HepG2 (cell line): Measurements from ENCODE around the gene GPR17. TPM values are rescaled to one million over a fixed set of nuclear protein-coding genes. Genes with fewer than 3 reads are reported as not detected.

Source experiments
- ASH2L ChIP-seq: fragments of 300-600, 200-600 bp; sonication (generic); IDR thresholded peaks from 2 replicates; pipeline ENCODE4 v1.7.0; 2017; ENCODE audit warnings: low read depth, mild to moderate bottlenecking, moderate library complexity, mixed read lengths, low read length; ENCODE audit not compliant: insufficient read length
- BORCS8-MEF2B ChIP-seq: sonication (generic); formaldehyde crosslinking; IDR thresholded peaks from 2 replicates; pipeline ENCODE4 v1.8.0; 2022; ENCODE audit warnings: mild to moderate bottlenecking, missing genetic modification reagents
- GMEB2 ChIP-seq: IDR thresholded peaks from 2 replicates; pipeline ENCODE4 v1.6.1; 2016; ENCODE audit warnings: missing biosample characterization, missing genetic modification reagents, low read depth
- JUND ChIP-seq: sonication (generic); formaldehyde crosslinking; IDR thresholded peaks from 2 replicates; pipeline ENCODE4 v1.8.0; 2022; ENCODE audit warnings: mild to moderate bottlenecking, missing genetic modification reagents
- MLLT10 ChIP-seq: sonication (generic); formaldehyde crosslinking; IDR thresholded peaks from 2 replicates; pipeline ENCODE4 v1.4.0; 2020; ENCODE audit warnings: missing genetic modification reagents
- NKX3-1 ChIP-seq: sonication (generic); formaldehyde crosslinking; IDR thresholded peaks from 2 replicates; pipeline ENCODE4 v1.5.0; 2020; ENCODE audit warnings: missing genetic modification reagents
- NRL ChIP-seq: sonication (generic); formaldehyde crosslinking; IDR thresholded peaks from 2 replicates; pipeline ENCODE4 v1.5.0; 2020; ENCODE audit warnings: missing genetic modification reagents, mild to moderate bottlenecking, moderate library complexity, borderline replicate concordance
- PHB2 ChIP-seq: fragments of 450-650 bp; IDR thresholded peaks from 2 replicates; pipeline ENCODE4 v1.6.1; 2018; ENCODE audit not compliant: partially characterized antibody
- PLSCR1 ChIP-seq: sonication (generic); formaldehyde crosslinking; IDR thresholded peaks from 2 replicates; pipeline ENCODE4 v1.5.0; 2020; ENCODE audit warnings: missing genetic modification reagents, mild to moderate bottlenecking, borderline replicate concordance
- RXRA ChIP-seq: sonication (generic); formaldehyde crosslinking; IDR thresholded peaks from 2 replicates; pipeline ENCODE4 v1.5.1; 2020; ENCODE audit warnings: missing genetic modification reagents
- TBL1XR1 ChIP-seq: fragments of 150-350 bp; IDR thresholded peaks from 2 replicates; pipeline ENCODE4 v1.6.1; 2014; ENCODE audit warnings: borderline replicate concordance, low read length; ENCODE audit not compliant: partially characterized antibody
- ZFAT ChIP-seq: sonication (generic); formaldehyde crosslinking; conservative IDR thresholded peaks from 2 replicates; pipeline ENCODE4 v1.8.1; 2023; ENCODE audit warnings: missing genetic modification reagents, inconsistent platforms
- ZNF263 ChIP-seq: sonication (generic); formaldehyde crosslinking; IDR thresholded peaks from 2 replicates; pipeline ENCODE4 v1.4.0; 2020; ENCODE audit warnings: missing genetic modification reagents
- ZNF660 ChIP-seq: sonication (generic); formaldehyde crosslinking; IDR thresholded peaks from 2 replicates; pipeline ENCODE4 v1.5.1; 2020; ENCODE audit warnings: mild to moderate bottlenecking, low read depth, missing genetic modification reagents, borderline replicate concordance
- ZNF784 ChIP-seq: sonication (generic); formaldehyde crosslinking; IDR thresholded peaks from 2 replicates; pipeline ENCODE4 v1.5.1; 2020; ENCODE audit warnings: missing genetic modification reagents, mild to moderate bottlenecking, borderline replicate concordance
- polyA plus RNA-seq, 8 experiments: library from polyadenylated mRNA; depleted of rRNA in 3 of 8; stranded (reverse) in 7 of 8; unstranded in 1 of 8; fragments of >200 nt; fragmentation: Illumina TruSeq in 4 of 8; extraction: Trizol in 4 of 8; gene quantifications; 2 replicates each; pipeline versions ENCODE4 v1.2.1 to v1.2.3, GENCODE V29; 2011 to 2016; ENCODE audit warnings: low read depth in 4 of 8, missing spikeins in 1 of 8, mixed read lengths in 1 of 8; ENCODE audit not compliant: insufficient read depth in 1 of 8
- total RNA-seq, 5 experiments: library from RNA; depleted of rRNA; stranded (reverse); fragments of >200 nt; fragmentation: Illumina TruSeq; extraction: Trizol; gene quantifications; 2 replicates each; pipeline ENCODE4 v1.2.3, GENCODE V29; 2016; ENCODE audit warnings: low read depth in 1 of 5
- TF ChIP-seq, protein P1 (sequence below): sonication (generic); formaldehyde crosslinking; IDR thresholded peaks from 2 replicates; pipeline ENCODE4 v1.5.0; 2020; ENCODE audit warnings: mild to moderate bottlenecking, missing genetic modification reagents, borderline replicate concordance
- TF ChIP-seq, protein P2 (sequence below): sonication (generic); formaldehyde crosslinking; IDR thresholded peaks from 2 replicates; pipeline ENCODE4 v1.5.0; 2020; ENCODE audit warnings: missing genetic modification reagents
- TF ChIP-seq, protein P3 (sequence below): sonication (generic); formaldehyde crosslinking; IDR thresholded peaks from 2 replicates; pipeline ENCODE4 v1.5.1; 2020; ENCODE audit warnings: mild to moderate bottlenecking, missing genetic modification reagents

GPR17 gene
- total and polyA plus RNA-seq, 2 of the 13 experiments (the other 11 are each of a cell fraction or from before 2014, with no cell fraction given): not detected

DNA sequence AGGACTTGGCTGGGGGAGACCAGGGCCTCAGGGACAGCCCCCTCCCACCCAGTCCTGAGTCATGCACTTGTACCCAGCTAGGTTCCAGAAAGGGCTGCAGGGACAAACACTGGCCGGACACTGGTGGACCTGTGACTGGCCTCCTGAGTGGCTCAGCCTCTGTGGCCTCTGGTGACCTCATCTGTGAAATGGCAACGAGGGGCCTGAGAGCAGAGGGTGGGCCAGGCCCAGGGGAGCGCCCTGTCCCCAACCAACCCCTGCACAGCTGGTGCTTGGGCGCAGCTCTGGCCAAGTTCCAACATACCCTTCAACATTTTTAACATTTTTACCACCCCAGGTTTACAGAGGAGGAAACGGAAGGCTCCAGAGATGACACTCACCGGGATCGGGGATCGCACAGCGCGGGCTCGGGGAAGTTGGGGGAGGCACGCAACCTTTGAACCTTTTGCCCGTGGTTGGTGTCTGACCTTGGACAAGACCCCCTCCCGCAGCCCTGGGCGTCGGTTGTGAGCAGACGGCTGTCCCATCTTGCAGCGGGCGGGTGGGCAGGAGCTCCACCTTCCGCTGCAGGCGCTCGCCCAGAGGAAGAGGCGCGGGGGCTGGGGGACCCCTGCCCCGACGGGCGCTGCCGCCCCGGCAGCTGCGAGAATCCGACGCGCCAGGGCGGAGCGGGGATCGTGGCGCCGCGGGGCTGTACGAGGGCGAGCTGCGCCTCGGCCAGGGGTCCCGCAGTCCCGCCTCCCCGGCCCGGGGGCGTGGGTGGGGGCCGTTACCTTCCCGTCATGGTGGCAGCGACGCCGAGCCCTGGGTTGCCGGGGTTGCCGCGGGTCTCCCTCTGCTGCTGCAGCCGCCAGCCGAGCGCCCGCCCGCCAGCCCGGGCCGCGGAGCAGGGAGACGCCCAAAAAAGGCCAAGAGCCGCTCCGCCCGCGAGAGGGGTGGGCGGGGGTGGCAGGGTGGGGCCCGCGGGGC is 28.6 kb downstream of the GPR17 start (continued):
- TF ChIP-seq TBL1XR1: no peak
- TF ChIP-seq RXRA (CRISPR knock-in tag): peak; percentile 73
- TF ChIP-seq PLSCR1 (CRISPR knock-in tag): no peak
- no peak for TF ChIP-seq ASH2L
- no peak for TF ChIP-seq MLLT10
- no peak for TF ChIP-seq NRL (CRISPR knock-in tag)
- TF ChIP-seq BORCS8-MEF2B (CRISPR knock-in tag): peak; percentile 57; the same call in 1 of the 2 replicates
- TF ChIP-seq ZNF784 (CRISPR knock-in tag): no peak
- 0 out of 2 replicates have a peak, but pooled peaks have one; percentile 34 for TF ChIP-seq JUND
- TF ChIP-seq NKX3-1 (CRISPR knock-in tag): no peak
- no peak for TF ChIP-seq GMEB2 (CRISPR knock-in tag)
- no peak for TF ChIP-seq ZFAT (CRISPR knock-in tag)
- no peak for TF ChIP-seq ZNF660 (CRISPR knock-in tag)
- TF ChIP-seq, protein P1, sequence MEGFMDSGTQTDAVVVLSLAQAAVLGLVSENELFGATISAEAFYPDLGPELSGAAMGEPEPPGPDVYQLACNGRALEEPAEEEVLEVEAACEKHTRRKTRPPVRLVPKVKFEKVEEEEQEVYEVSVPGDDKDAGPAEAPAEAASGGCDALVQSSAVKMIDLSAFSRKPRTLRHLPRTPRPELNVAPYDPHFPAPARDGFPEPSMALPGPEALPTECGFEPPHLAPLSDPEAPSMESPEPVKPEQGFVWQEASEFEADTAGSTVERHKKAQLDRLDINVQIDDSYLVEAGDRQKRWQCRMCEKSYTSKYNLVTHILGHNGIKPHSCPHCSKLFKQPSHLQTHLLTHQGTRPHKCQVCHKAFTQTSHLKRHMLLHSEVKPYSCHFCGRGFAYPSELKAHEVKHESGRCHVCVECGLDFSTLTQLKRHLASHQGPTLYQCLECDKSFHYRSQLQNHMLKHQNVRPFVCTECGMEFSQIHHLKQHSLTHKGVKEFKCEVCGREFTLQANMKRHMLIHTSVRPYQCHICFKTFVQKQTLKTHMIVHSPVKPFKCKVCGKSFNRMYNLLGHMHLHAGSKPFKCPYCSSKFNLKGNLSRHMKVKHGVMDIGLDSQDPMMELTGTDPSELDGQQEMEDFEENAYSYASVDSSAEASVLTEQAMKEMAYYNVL (CRISPR knock-in tag): peak; percentile 59; the same call in 1 of the 2 replicates
- TF ChIP-seq PHB2: no peak
- TF ChIP-seq, protein P2, sequence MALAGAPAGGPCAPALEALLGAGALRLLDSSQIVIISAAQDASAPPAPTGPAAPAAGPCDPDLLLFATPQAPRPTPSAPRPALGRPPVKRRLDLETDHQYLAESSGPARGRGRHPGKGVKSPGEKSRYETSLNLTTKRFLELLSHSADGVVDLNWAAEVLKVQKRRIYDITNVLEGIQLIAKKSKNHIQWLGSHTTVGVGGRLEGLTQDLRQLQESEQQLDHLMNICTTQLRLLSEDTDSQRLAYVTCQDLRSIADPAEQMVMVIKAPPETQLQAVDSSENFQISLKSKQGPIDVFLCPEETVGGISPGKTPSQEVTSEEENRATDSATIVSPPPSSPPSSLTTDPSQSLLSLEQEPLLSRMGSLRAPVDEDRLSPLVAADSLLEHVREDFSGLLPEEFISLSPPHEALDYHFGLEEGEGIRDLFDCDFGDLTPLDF (CRISPR knock-in tag): no peak
- TF ChIP-seq, protein P3, sequence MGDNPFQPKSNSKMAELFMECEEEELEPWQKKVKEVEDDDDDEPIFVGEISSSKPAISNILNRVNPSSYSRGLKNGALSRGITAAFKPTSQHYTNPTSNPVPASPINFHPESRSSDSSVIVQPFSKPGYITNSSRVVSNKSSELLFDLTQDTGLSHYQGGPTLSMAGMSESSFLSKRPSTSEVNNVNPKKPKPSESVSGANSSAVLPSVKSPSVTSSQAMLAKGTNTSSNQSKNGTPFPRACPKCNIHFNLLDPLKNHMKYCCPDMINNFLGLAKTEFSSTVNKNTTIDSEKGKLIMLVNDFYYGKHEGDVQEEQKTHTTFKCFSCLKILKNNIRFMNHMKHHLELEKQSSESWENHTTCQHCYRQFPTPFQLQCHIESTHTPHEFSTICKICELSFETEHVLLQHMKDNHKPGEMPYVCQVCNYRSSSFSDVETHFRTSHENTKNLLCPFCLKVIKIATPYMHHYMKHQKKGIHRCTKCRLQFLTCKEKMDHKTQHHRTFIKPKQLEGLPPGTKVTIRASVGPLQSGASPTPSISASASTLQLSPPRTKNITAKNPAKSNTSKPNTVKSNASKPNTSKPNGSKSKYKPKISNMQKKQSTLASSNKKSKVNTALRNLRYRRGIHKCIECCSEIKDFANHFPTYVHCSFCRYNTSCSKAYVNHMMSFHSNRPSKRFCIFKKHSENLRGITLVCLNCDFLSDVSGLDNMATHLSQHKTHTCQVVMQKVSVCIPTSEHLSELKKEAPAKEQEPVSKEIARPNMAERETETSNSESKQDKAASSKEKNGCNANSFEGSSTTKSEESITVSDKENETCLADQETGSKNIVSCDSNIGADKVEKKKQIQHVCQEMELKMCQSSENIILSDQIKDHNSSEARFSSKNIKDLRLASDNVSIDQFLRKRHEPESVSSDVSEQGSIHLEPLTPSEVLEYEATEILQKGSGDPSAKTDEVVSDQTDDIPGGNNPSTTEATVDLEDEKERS (CRISPR knock-in tag): no peak
- TF ChIP-seq ZNF263 (CRISPR knock-in tag): no peak
